Uterus (tissue), 2 donors: ENCODE measurements around the gene VPS11.

Experiments
- CTCF ChIP-seq, 4 experiments: fragments of 200-600 bp in 2 of 4; fragments of 450-650 bp in 2 of 4; sonication (generic) in 2 of 4; IDR thresholded peaks; one replicate each; pipeline ENCODE4 v1.5.1; 2016 to 2019; ENCODE audit warnings: antibody characterized with exemption in 4 of 4, mild to moderate bottlenecking in 2 of 4, moderate library complexity in 1 of 4
- POLR2A ChIP-seq, 2 donors: fragments of 450-650 bp; IDR thresholded peaks; one replicate each; pipeline ENCODE4 v1.6.1; 2016; ENCODE audit warnings: antibody characterized with exemption in 2 of 2, mild to moderate bottlenecking in 1 of 2, moderate library complexity in 1 of 2

- no peak for TF ChIP-seq CTCF (IDR thresholded peaks at IDR 0.05)
- no peak for TF ChIP-seq POLR2A (IDR thresholded peaks at IDR 0.05)
Observed at GRCh38 chr11:119049081-119049480, 18.5 kb upstream of the VPS11 start.
